Heart left ventricle (tissue), 16 donors: ENCODE results near the gene NTPCR. TPM values are rescaled to one million over a fixed set of nuclear protein-coding genes. Genes with fewer than 3 reads are reported as not detected.

Experiments
- ATAC-seq, 4 donors: fragments of 200-7000 bp; cut with Tn5 transposase; one replicate each; pipeline ENCODE4 v1.9.1; 2020 to 2022; ENCODE audit warnings: moderate library complexity in 4 of 4, mild to moderate bottlenecking in 3 of 4, moderate number of reproducible peaks in 1 of 4
- DNase-seq, 5 donors: peaks; one replicate each; pipeline ENCODE4 v3.0.0-alpha.2; 2020
- H3K27ac ChIP-seq, 12 donors: fragments of 200-600 bp; sonication (generic) in 4 of 12; one replicate each; pipeline versions ENCODE4 v1.5.0 to v1.8.0; 2016 to 2022; ENCODE audit warnings: mild to moderate bottlenecking in 2 of 12
- H3K27me3 ChIP-seq, 9 donors: fragments of 200-600 bp; sonication (generic) in 2 of 9; one replicate each; pipeline versions ENCODE4 v1.5.1 to v1.8.0; 2016 to 2022; ENCODE audit warnings: mild to moderate bottlenecking in 3 of 9
- H3K36me3 ChIP-seq, 9 donors: fragments of 200-600 bp; sonication (generic) in 2 of 9; one replicate each; pipeline versions ENCODE4 v1.5.0 to v1.8.0; 2018 to 2022; ENCODE audit warnings: mild to moderate bottlenecking in 2 of 9
- H3K4me1 ChIP-seq, 12 donors: fragments of 200-600 bp; sonication (generic) in 4 of 12; one replicate each; pipeline versions ENCODE4 v1.5.0 to v1.8.0; 2016 to 2022; ENCODE audit warnings: mild to moderate bottlenecking in 3 of 12
- H3K4me3 ChIP-seq, 12 donors: fragments of 200-600 bp; sonication (generic) in 4 of 12; one replicate each; pipeline versions ENCODE4 v1.5.0 to v1.8.0; 2017 to 2022; ENCODE audit warnings: mild to moderate bottlenecking in 9 of 12, moderate library complexity in 4 of 12
- H3K9me3 ChIP-seq, 12 donors: fragments of 200-600 bp; sonication (generic) in 4 of 12; one replicate each; pipeline versions ENCODE4 v1.5.0 to v1.8.0; 2016 to 2022; ENCODE audit warnings: mild to moderate bottlenecking in 1 of 12
- POLR2A ChIP-seq, 2 donors: fragments of 450-650 bp; IDR thresholded peaks; one replicate each; pipeline ENCODE4 v1.6.1; 2017; ENCODE audit warnings: antibody characterized with exemption in 2 of 2, mild to moderate bottlenecking in 2 of 2, moderate library complexity in 2 of 2
- WGBS, 4 donors: extraction: QIAGEN DNeasy Blood & Tissue Kit in 2 of 4; methylation state at CpG; one replicate each; pipeline versions ENCODE4 v1.1.5 to v1.1.7; 2013 to 2018; 5-methylcytosine and 5-hydroxymethylcytosine counted together
- intact Hi-C, 10 donors: fragments of 100-400 bp; cut with DNase I; formaldehyde crosslinking; loops; one replicate each; pipeline versions ENCODE4 v1.11.1 to v1.14.2; 2022
- polyA plus RNA-seq, 2 donors: library from polyadenylated mRNA; stranded (reverse); fragments of 200-250 nt; gene quantifications; one replicate each; pipeline ENCODE4 v1.2.3, GENCODE V29; 2013
- total RNA-seq, 9 donors: library from RNA; depleted of rRNA in 2 of 9; stranded (reverse); fragments of >200 nt in 2 of 9; fragmentation: NEBNext Ultra II Directional in 3 of 9; extraction: Animal tissue kit (Norgen Biotek cat#: 25700) in 3 of 9; gene quantifications; one replicate each; pipeline versions ENCODE4 v1.1.0 to v1.2.4, GENCODE V29; 2016 to 2023
- TF ChIP-seq, protein P1 (sequence below), 12 donors: fragments of 200-600 bp; sonication (generic) in 4 of 12; IDR thresholded peaks; one replicate each; pipeline versions ENCODE4 v1.5.0 to v1.8.0; 2018 to 2022; ENCODE audit warnings: antibody characterized with exemption in 12 of 12, mild to moderate bottlenecking in 5 of 12
- donor health status: ischemic (EF 13 %, LVEDD 7.1; RV severe dilation, severe dysfunction).
- donor health status: healthy with polysubstance abuse.
- donor health status: DM: no; HTN: yes; CAD: no.
- donor health status: DM: no; HTN: no; CAD: no.
- donor health status: ischemic (EF 25% LVEDD 6.9; RV normal size, moderate dysfunction).
- donor health status: ischemic (EF 25% LVEDD 5.7; RV mildly dilated, moderate dysfunction).
- donor health status: healthy.
- donor health status: DM: yes; HTN: yes; CAD: no.
- donor health status: ischemic (EF 35%, LVEDD 5.7; RV mildly dilated, moderate dysfunction).
- donor health status: nonischemic (EF 11% LVEDD 7.7; RV severe dilation, severe dysfunction).
- donor health status: DM: yes; HTN: yes; CAD: no.
- donor health status: PGD.
- donor health status: ischemic (EF 29% LVEDD 5.4; RV normal size, mild dysfunction).
- donor health status: nonischemic (EF 23%, LVEDD 6.1; RV moderate dilation, normal function).

NTPCR gene
- total and polyA plus RNA-seq, 11 donors: 29.6 to 81.8 (median 57.8) TPM

- DNase-seq (no peak), ATAC-seq (no peak)
- H3K4me1 ChIP-seq: peaks cover 0 to 32% (median 21%) of the 10 kb centered on the region in 12 donors
- WGBS, 4 donors: 45 to 66% (median 56%) methylated on average over 1 of the region's 1 CpG
- no peaks in the 10 kb centered on the region for H3K9me3 ChIP-seq
- peak overlapping the region in 9 of 12 donors; percentile 65 to 100 (median 93) for H3K4me3 ChIP-seq
- peak overlapping the region in 1 of 12 donors; percentile 94 for H3K27ac ChIP-seq
- H3K36me3 ChIP-seq: peaks cover 0 to 11% (median 6%) of the 10 kb centered on the region in 9 donors
- peaks cover 0 to 5% (median 0%) of the 10 kb centered on the region in 9 donors for H3K27me3 ChIP-seq
- intact Hi-C loops: loop anchor here in 7 of 10 donors (2.0 to 10.0 kb wide), 7 partner anchors 144 to 321 kb away; partner anchors contain the start of genes MAP10 (in 4 of the 7) and SIPA1L2 (in 3 of the 7)
- TF ChIP-seq POLR2A (IDR thresholded peaks at IDR 0.05): no peak
- TF ChIP-seq, protein P1, sequence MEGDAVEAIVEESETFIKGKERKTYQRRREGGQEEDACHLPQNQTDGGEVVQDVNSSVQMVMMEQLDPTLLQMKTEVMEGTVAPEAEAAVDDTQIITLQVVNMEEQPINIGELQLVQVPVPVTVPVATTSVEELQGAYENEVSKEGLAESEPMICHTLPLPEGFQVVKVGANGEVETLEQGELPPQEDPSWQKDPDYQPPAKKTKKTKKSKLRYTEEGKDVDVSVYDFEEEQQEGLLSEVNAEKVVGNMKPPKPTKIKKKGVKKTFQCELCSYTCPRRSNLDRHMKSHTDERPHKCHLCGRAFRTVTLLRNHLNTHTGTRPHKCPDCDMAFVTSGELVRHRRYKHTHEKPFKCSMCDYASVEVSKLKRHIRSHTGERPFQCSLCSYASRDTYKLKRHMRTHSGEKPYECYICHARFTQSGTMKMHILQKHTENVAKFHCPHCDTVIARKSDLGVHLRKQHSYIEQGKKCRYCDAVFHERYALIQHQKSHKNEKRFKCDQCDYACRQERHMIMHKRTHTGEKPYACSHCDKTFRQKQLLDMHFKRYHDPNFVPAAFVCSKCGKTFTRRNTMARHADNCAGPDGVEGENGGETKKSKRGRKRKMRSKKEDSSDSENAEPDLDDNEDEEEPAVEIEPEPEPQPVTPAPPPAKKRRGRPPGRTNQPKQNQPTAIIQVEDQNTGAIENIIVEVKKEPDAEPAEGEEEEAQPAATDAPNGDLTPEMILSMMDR (IDR thresholded peaks at IDR 0.05): no peak
These were observed 1.2 kb downstream of the NTPCR start for GRCh38 chr1:232951605-232952004.

DNA sequence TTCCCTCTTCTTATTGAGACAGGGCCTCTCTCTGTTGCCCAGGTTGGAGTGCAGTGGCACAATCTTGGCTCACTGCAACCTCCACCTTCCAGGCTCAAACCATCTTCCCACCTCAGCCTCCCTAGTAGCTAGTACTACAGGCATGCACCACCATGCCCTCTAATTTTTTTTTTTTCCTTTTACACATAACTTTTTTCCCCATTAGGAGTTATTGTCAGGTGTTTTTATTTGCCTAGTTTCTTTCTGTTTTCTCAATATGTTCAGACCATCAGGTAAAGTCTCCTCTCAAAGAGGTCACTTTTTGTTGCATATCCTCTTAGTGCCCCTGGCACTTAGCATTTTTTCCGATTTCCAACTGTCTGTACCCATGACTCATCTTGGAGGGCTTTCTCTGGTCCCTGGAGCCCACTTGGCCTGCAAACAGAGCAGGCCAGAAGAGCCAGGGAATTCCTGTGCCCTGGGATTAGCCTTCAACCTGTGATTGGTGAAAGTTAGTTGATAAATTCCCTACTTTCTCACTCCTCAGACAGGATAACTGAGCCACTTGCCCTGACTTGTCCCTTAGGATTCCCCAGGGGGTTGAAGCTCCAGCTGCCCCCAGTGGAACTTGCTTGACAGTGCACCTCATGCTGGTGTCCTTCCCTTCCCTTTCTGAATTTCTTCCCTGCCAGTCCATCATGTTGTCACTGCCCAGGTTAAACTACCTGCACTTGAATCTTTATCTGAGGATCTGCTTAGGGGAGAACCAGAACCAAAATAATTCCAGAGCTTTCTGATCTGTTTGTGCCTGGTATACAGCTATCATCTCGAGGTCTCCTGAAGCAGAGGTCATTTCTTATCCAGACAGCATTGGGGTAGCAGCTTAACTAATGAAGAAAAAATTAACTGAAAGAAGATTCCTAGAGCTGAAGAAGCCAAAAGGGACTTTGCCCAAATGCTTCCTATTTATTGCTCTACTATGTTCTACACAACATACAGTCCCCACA is 2.4 kb downstream of the NTPCR start:
- H3K27ac ChIP-seq: no peak overlapping the region
- intact Hi-C loops: loop anchor here in 7 of 10 donors (2.0 to 10.0 kb wide), 7 partner anchors 146 to 322 kb away; partner anchors contain the start of genes MAP10 (in 4 of the 7) and SIPA1L2 (in 3 of the 7)
- 87 to 95% (median 89%) methylated on average over 2 of the region's 2 CpGs for WGBS, 4 donors
- peaks cover 0 to 23% (median 15%) of the 10 kb centered on the region in 9 donors for H3K36me3 ChIP-seq
- H3K4me3 ChIP-seq: no peak overlapping the region
- no peaks in the 10 kb centered on the region for H3K27me3 ChIP-seq
- DNase-seq (peak in 1 of 5 donors; percentile 44), ATAC-seq (peak in 1 of 4 donors; percentile 45)
- peaks cover 0 to 5% (median 0%) of the 10 kb centered on the region in 12 donors for H3K9me3 ChIP-seq
- peaks cover 0 to 32% (median 21%) of the 10 kb centered on the region in 12 donors for H3K4me1 ChIP-seq
- TF ChIP-seq, protein P1 (IDR thresholded peaks at IDR 0.05): peak; percentile 20 to 71 (median 52)
- no peak for TF ChIP-seq POLR2A (IDR thresholded peaks at IDR 0.05)

DNA sequence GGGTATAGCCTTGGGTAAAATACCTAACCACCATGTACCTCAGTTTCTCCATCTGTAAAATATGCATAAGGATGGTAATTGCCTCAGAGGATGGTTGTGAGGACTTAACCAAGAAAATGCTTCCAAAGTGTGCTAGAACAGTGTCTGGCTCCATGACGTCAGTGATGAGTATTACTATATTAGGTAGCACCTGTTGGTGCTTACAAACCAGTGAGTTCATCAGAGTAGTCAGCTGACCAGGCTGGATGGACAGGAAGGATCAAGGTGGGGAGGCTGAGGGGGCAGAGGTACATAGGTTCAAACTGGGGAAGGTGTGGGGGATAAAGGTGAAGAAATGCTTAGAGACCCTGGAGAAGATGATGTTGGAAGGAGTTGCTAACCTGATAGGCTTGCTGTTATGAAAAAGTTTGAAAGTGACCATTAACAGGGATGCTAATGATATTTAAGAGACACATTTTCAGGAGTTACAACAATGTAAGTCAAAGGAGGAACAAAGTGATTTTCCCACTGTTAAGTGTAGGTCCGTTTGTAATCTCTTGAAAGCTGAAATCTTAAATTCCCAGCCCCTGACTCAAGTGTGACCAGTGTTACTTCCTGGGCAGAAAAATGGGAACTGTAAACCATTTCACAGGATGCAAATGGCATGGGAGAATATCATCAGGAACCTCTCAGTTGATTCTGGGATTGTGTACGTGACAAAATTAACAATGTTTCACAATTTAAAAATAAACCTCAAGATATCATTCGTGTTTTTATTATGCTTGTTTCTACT is 4.4 kb downstream of the NTPCR start:
- no peak for TF ChIP-seq POLR2A (IDR thresholded peaks at IDR 0.05)
- TF ChIP-seq, protein P1 (IDR thresholded peaks at IDR 0.05): no peak
- Histone ChIP-seq H3K4me1 (peaks cover 0 to 29% (median 18%) of the 10 kb centered on the region in 12 donors), H3K9me3 (peaks cover 0 to 15% (median 3%) of the 10 kb centered on the region in 12 donors), H3K27ac (no peak overlapping the region), H3K27me3 (no peaks in the 10 kb centered on the region), H3K4me3 (no peak overlapping the region), H3K36me3 (peaks cover 0 to 43% (median 31%) of the 10 kb centered on the region in 9 donors)
- WGBS, 4 donors: 79 to 91% (median 87%) methylated on average over 4 of the region's 4 CpGs
- intact Hi-C loops: loop anchor here in 6 of 10 donors (5.0 to 10.0 kb wide), 6 partner anchors 147 to 322 kb away; partner anchors contain the start of genes MAP10 (in 4 of the 6) and SIPA1L2 (in 2 of the 6)
- ATAC-seq: no peak
- no peak for DNase-seq
